Astrocyte (in vitro differentiated cells and primary cell): ENCODE measurements around the gene KIF26B. TPM values are rescaled to one million over a fixed set of nuclear protein-coding genes. Genes with fewer than 3 reads are reported as not detected.

Source experiments
- DNase-seq: peaks from one replicate; pipeline ENCODE4 v3.0.0-alpha.2; 2010; ENCODE audit warnings: low read depth
- FAIRE-seq: peaks from 2 replicates; lab custom pipeline; 2011; peaks lifted over from hg19 to GRCh38; lab: Jason Lieb, UNC
- H2AFZ ChIP-seq: 2 replicates; pipeline ENCODE4 v1.6.0; 2012; ENCODE audit warnings: low read depth, low read length, inconsistent platforms
- H3K27ac ChIP-seq: 2 replicates; pipeline ENCODE4 v1.5.1; 2011; ENCODE audit warnings: low read depth, low read length, inconsistent platforms
- H3K27me3 ChIP-seq: 2 replicates; pipeline ENCODE4 v1.6.0; 2011; ENCODE audit warnings: low read length, inconsistent platforms; ENCODE audit not compliant: insufficient read depth
- H3K36me3 ChIP-seq: 2 replicates; pipeline ENCODE4 v1.5.1; 2011; ENCODE audit warnings: low read length, inconsistent platforms; ENCODE audit not compliant: insufficient read depth
- H3K4me1 ChIP-seq: 2 replicates; pipeline ENCODE4 v1.5.1; 2011; ENCODE audit warnings: low read length, inconsistent platforms; ENCODE audit not compliant: insufficient read depth
- H3K4me2 ChIP-seq: 2 replicates; pipeline ENCODE4 v1.6.0; 2012; ENCODE audit warnings: low read length, inconsistent platforms
- H3K4me3 ChIP-seq: 2 replicates; pipeline ENCODE4 v1.5.1; 2011; ENCODE audit warnings: low read depth, mild to moderate bottlenecking, low read length, inconsistent platforms; ENCODE audit not compliant: insufficient read depth
- H3K79me2 ChIP-seq: 2 replicates; pipeline ENCODE4 v1.6.0; 2012; ENCODE audit warnings: mild to moderate bottlenecking, low read length, inconsistent platforms; ENCODE audit not compliant: insufficient read depth
- H3K9ac ChIP-seq: 2 replicates; pipeline ENCODE4 v1.6.0; 2012; ENCODE audit warnings: mild to moderate bottlenecking, low read length, inconsistent platforms
- H3K9me3 ChIP-seq: 2 replicates; pipeline ENCODE4 v1.5.1; 2012; ENCODE audit warnings: low read depth, mild to moderate bottlenecking, low read length, inconsistent platforms; ENCODE audit not compliant: insufficient read depth
- H4K20me1 ChIP-seq: 2 replicates; pipeline ENCODE4 v1.6.0; 2012; ENCODE audit warnings: low read length, inconsistent platforms; ENCODE audit not compliant: insufficient read depth
- H3K27ac Mint-ChIP-seq: one replicate; pipeline ENCODE4 v1.8.0; 2021; ENCODE audit warnings: mild to moderate bottlenecking, mixed read lengths; ENCODE audit not compliant: unreplicated experiment
- H3K27me3 Mint-ChIP-seq: one replicate; pipeline ENCODE4 v1.8.0; 2021; ENCODE audit warnings: low read depth, mixed read lengths; ENCODE audit not compliant: unreplicated experiment
- H3K36me3 Mint-ChIP-seq: one replicate; pipeline ENCODE4 v1.8.0; 2021; ENCODE audit warnings: low read depth, mixed read lengths; ENCODE audit not compliant: unreplicated experiment
- H3K4me1 Mint-ChIP-seq: one replicate; pipeline ENCODE4 v1.8.0; 2021; ENCODE audit warnings: low read depth, mixed read lengths; ENCODE audit not compliant: unreplicated experiment
- H3K4me3 Mint-ChIP-seq: one replicate; pipeline ENCODE4 v1.8.0; 2021; ENCODE audit warnings: mild to moderate bottlenecking, moderate library complexity, mixed read lengths; ENCODE audit not compliant: unreplicated experiment
- H3K9me3 Mint-ChIP-seq: one replicate; pipeline ENCODE4 v1.8.0; 2021; ENCODE audit warnings: mild to moderate bottlenecking, mixed read lengths; ENCODE audit not compliant: unreplicated experiment
- CTCF ChIP-seq: IDR thresholded peaks from 2 replicates; pipeline ENCODE4 v1.5.1; 2011; ENCODE audit warnings: low read depth, mild to moderate bottlenecking, inconsistent platforms, low read length, moderate library complexity; ENCODE audit not compliant: insufficient read depth
- EZH2 ChIP-seq: IDR thresholded peaks from 2 replicates; pipeline ENCODE4 v1.6.1; 2012; ENCODE audit warnings: mild to moderate bottlenecking, low read length, inconsistent platforms; ENCODE audit not compliant: insufficient read depth
- total RNA-seq: library from RNA; stranded (reverse); gene quantifications from 2 replicates; pipeline ENCODE4 v1.2.1, GENCODE V29; 2021

KIF26B gene
- total RNA-seq, 1 donor from 2014 or later: 6.8 TPM

- Mint-ChIP-seq H3K9me3 (no peaks in the 10 kb centered on the region), H3K4me3 (no peak overlapping the region), H3K4me1 (peaks cover 2% of the 10 kb centered on the region), H3K27ac (no peak overlapping the region), H3K27me3 (peaks cover 8% of the 10 kb centered on the region), H3K36me3 (peaks cover 7% of the 10 kb centered on the region)
- TF ChIP-seq EZH2 (no peak), CTCF (no peak)
- Histone ChIP-seq H3K4me1 (no peaks in the 10 kb centered on the region), H3K79me2 (no peaks in the 10 kb centered on the region), H4K20me1 (peaks cover 6% of the 10 kb centered on the region), H3K36me3 (no peaks in the 10 kb centered on the region), H3K9ac (no peak overlapping the region), H3K4me3 (no peak overlapping the region), H3K9me3 (no peaks in the 10 kb centered on the region), H3K27ac (no peak overlapping the region), H3K4me2 (no peak overlapping the region), H2AFZ (no peak overlapping the region), H3K27me3 (no peaks in the 10 kb centered on the region)
- FAIRE-seq (no peak), DNase-seq (no peak)
Measured at GRCh38 chr1:245480393-245481120, 325.8 kb downstream of the KIF26B start.

- peaks cover 6% of the 10 kb centered on the region for H4K20me1 ChIP-seq
- Mint-ChIP-seq H3K27ac (no peak overlapping the region), H3K4me3 (no peak overlapping the region), H3K4me1 (no peaks in the 10 kb centered on the region), H3K27me3 (peaks cover 8% of the 10 kb centered on the region), H3K9me3 (no peaks in the 10 kb centered on the region), H3K36me3 (peaks cover 7% of the 10 kb centered on the region)
- no peaks in the 10 kb centered on the region for H3K9me3 ChIP-seq
- no peak overlapping the region for H3K27ac ChIP-seq
- H3K27me3 ChIP-seq: no peaks in the 10 kb centered on the region
- H3K9ac ChIP-seq: no peak overlapping the region
- no peak overlapping the region for H2AFZ ChIP-seq
- TF ChIP-seq EZH2: no peak
- no peak for TF ChIP-seq CTCF
- no peak for DNase-seq
- no peaks in the 10 kb centered on the region for H3K36me3 ChIP-seq
- H3K4me3 ChIP-seq: no peak overlapping the region
- no peak overlapping the region for H3K4me2 ChIP-seq
- FAIRE-seq: no peak
- H3K79me2 ChIP-seq: no peaks in the 10 kb centered on the region
- no peaks in the 10 kb centered on the region for H3K4me1 ChIP-seq
Measured at GRCh38 chr1:245481261-245481660, 326.5 kb downstream of the KIF26B start.

- no peak for TF ChIP-seq CTCF
- no peak for TF ChIP-seq EZH2
- no peaks in the 10 kb centered on the region for H3K4me1 Mint-ChIP-seq
- no peak overlapping the region for H3K4me3 Mint-ChIP-seq
- Histone ChIP-seq H3K4me2 (no peak overlapping the region), H3K27me3 (no peaks in the 10 kb centered on the region), H3K4me1 (no peaks in the 10 kb centered on the region), H3K27ac (no peak overlapping the region), H2AFZ (no peak overlapping the region), H3K79me2 (no peaks in the 10 kb centered on the region), H4K20me1 (peaks cover 6% of the 10 kb centered on the region), H3K9ac (no peak overlapping the region), H3K4me3 (no peak overlapping the region), H3K9me3 (no peaks in the 10 kb centered on the region), H3K36me3 (no peaks in the 10 kb centered on the region)
- H3K27ac Mint-ChIP-seq: no peak overlapping the region
- DNase-seq: no peak
- peaks cover 10% of the 10 kb centered on the region for H3K36me3 Mint-ChIP-seq
- H3K27me3 Mint-ChIP-seq: peaks cover 11% of the 10 kb centered on the region
- FAIRE-seq: no peak
- H3K9me3 Mint-ChIP-seq: no peaks in the 10 kb centered on the region
Measured at GRCh38 chr1:245483247-245483646, 328.5 kb downstream of the KIF26B start.
